Epithelial cell of proximal tubule (primary cell): ENCODE measurements around the gene COX6B2. TPM values are rescaled to one million over a fixed set of nuclear protein-coding genes. Genes with fewer than 3 reads are reported as not detected.

Experiments
- DNase-seq: peaks from one replicate; pipeline ENCODE4 v3.0.0-alpha.2; 2011; ENCODE audit warnings: low read depth
- H3K4me3 ChIP-seq: 2 replicates; pipeline ENCODE4 v1.5.1; 2011; ENCODE audit warnings: low read depth, mild to moderate bottlenecking, low read length
- total RNA-seq: library from RNA; depleted of rRNA; stranded (reverse); fragments of >200 nt; gene quantifications from 2 replicates; pipeline ENCODE4 v1.2.3, GENCODE V29; 2015
- TF ChIP-seq, protein P1 (sequence below): conservative IDR thresholded peaks from 2 replicates; pipeline ENCODE4 v1.5.1; 2012; ENCODE audit warnings: low read depth, mild to moderate bottlenecking, low read length

The COX6B2 gene
- total RNA-seq, 1 donor from 2014 or later = 0.23 TPM

GRCh38 chr19:55379174-55379573, 24.7 kb upstream of the COX6B2 start:
- no peak for DNase-seq
- no peak overlapping the region for H3K4me3 ChIP-seq
- TF ChIP-seq, protein P1, sequence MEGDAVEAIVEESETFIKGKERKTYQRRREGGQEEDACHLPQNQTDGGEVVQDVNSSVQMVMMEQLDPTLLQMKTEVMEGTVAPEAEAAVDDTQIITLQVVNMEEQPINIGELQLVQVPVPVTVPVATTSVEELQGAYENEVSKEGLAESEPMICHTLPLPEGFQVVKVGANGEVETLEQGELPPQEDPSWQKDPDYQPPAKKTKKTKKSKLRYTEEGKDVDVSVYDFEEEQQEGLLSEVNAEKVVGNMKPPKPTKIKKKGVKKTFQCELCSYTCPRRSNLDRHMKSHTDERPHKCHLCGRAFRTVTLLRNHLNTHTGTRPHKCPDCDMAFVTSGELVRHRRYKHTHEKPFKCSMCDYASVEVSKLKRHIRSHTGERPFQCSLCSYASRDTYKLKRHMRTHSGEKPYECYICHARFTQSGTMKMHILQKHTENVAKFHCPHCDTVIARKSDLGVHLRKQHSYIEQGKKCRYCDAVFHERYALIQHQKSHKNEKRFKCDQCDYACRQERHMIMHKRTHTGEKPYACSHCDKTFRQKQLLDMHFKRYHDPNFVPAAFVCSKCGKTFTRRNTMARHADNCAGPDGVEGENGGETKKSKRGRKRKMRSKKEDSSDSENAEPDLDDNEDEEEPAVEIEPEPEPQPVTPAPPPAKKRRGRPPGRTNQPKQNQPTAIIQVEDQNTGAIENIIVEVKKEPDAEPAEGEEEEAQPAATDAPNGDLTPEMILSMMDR = no peak

- H3K4me3 ChIP-seq = no peak overlapping the region
- no peak for DNase-seq
- TF ChIP-seq, protein P1 = no peak
These were observed 23.0 kb upstream of the COX6B2 start for GRCh38 chr19:55377356-55378131.

- TF ChIP-seq, protein P1 = no peak
- no peak for DNase-seq
- H3K4me3 ChIP-seq = no peak within 1 kb of the TSS
These were observed 21.9 kb upstream of the COX6B2 start, which contains the start of gene TMEM190 for GRCh38 chr19:55376241-55376933. Gene TMEM190, plus strand, starts transcription at chr19:55376826. Its CDS starts 28 bp downstream, at chr19:55376854.

- no peak overlapping the region for H3K4me3 ChIP-seq
- TF ChIP-seq, protein P1 = no peak
- DNase-seq = no peak
These were observed 19.7 kb upstream of the COX6B2 start for GRCh38 chr19:55373993-55374757.

GRCh38 chr19:55373306-55373992, 18.9 kb upstream of the COX6B2 start:
- no peak for DNase-seq
- TF ChIP-seq, protein P1 = no peak
- H3K4me3 ChIP-seq = no peak overlapping the region

DNA sequence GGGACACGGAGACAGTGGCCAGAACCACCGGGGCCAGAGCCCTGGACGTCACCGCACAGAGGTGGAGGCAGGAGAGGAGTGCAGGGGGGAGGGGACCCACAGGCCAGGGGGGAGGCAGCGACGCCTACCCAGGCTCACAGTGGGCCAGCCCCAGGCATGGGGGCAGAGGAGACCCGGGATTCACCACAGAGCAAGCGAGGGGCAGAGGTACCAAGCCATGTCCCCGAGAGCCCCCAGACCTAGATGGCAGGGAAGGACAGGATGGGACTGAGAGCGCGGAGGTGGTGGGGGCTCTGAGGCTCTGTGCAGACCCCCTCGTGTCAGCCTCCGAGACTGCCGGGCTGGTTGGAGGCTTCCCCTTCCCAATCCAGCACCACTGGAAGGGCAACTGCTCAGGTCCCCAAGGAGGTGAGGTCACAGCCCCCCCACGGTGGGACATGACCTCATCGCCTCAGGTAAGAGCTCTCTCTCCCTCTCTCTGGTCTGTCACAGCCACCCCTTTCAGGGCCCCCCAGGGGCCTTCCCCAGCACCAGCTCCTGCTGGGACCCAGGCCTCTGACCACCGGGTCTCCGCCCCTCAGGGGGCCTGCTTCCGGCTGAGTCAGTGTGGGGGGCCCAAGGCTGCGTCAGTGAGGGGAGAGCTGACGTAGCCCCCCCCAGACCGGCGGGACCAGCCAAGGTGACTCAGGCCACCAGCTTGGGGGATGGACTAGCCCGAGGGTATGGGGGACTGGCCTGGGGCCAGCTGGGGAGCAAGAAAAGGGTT, 18.0 kb upstream of the COX6B2 start:
- no peak for DNase-seq

More for the DNA sequence above, 18.0 kb upstream of the COX6B2 start:
- H3K4me3 ChIP-seq = no peak overlapping the region
- TF ChIP-seq, protein P1 = no peak
